Measurements from ENCODE around the gene GPR61.

Gene GPR61

DNA sequence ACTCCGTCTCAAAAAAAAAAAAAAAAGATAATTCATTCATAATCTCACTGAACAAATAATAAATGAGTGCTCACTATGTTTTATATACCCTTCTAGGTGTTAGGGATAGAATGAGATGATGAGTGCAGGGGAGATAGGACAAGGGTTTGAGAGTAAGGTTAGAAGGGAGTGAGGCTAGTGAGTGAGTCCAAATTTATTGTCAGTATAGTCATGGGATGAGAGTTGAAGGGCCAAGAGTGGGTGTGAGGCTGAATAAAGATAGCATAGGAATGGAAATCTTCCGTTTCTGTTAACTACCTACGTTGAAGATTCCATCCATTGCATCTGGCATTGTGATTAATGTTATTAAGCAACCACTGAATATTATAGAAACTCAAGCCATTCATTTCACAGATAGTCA is 25.6 kb downstream of the GPR61 start:
- H3K36me3 ChIP-seq (ENCODE audit: insufficient read depth, low read depth, low read length), result no peaks in the 10 kb centered on the region
- H3K27ac ChIP-seq (ENCODE audit: low read length), result no peak overlapping the region
- no peak overlapping the region for H3K4me3 ChIP-seq (ENCODE audit: low read length)
- no peak overlapping the region for H3K9ac ChIP-seq (ENCODE audit: low read depth, low read length)
- no peaks in the 10 kb centered on the region for H3K27me3 ChIP-seq (ENCODE audit: insufficient read depth, low read length)
- peaks cover 33% of the 10 kb centered on the region for H3K4me1 ChIP-seq (ENCODE audit: insufficient read depth, low read length)
- no peaks in the 10 kb centered on the region for H3K9me3 ChIP-seq (ENCODE audit: insufficient read depth, low read depth, low read length)

DNA sequence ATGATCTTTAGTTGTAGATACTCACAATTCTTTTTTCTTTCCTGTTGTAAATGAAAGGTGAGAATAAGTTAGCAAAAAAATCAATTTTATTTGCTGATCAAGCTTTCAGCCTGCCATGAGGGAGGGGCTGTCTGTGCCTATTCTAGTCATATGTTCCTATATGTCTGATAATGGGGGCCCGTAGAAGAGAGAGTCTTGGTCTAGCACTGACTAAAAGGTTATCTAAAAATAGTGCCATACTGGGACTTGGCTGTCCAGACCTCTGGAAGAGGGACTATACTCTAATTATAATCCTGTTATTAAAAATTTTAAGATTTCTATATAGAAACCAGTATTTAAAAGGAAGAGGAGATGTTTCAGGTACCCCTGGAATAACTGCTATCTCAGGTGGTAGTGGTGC is 27.3 kb downstream of the GPR61 start:
- Histone ChIP-seq H3K36me3 (ENCODE audit: insufficient read depth, low read depth, low read length) (no peaks in the 10 kb centered on the region), H3K4me3 (ENCODE audit: low read length) (no peak overlapping the region), H3K9ac (ENCODE audit: low read depth, low read length) (no peak overlapping the region), H3K9me3 (ENCODE audit: insufficient read depth, low read depth, low read length) (no peaks in the 10 kb centered on the region), H3K27me3 (ENCODE audit: insufficient read depth, low read length) (no peaks in the 10 kb centered on the region), H3K27ac (ENCODE audit: low read length) (no peak overlapping the region), H3K4me1 (ENCODE audit: insufficient read depth, low read length) (peaks cover 33% of the 10 kb centered on the region)

DNA sequence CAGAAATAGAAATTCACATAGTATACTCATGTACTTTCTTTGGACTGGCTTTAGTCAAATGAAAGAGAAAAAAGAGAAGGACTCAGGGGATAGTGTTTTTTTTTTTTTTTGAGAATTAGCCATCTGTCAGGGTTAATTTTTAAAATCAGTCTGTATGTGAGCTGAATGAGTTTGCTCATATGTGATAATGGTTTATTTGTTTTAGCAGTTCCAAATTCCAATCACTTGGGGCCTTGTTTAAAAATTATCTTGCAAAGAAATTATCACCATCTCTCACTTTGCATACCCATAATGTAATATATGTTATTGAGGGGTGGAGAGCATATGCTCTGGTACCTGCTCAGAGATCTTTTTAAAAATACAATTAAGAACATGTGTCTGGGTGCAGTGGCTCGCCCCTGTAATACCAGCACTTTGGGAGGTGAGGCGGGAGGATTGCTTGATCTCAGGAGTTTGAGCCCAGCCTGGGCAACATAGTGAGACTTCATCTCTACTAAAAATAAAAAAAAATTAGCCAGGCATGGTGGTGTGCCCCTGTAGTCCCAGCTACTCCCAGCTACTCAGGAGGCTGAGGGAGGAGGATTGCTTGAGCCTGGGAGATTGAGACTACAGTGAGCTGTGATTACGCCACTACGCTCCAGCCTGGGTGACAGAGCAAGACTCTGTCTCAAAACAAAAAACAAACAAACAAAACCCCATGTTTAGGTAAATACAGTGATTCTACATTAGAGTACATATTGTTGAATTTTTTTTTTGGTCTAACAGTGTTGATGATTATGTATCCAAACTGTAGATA is 28.4 kb downstream of the GPR61 start:
- H3K9me3 ChIP-seq (ENCODE audit: insufficient read depth, low read depth, low read length), result no peaks in the 10 kb centered on the region
- no peak overlapping the region for H3K4me3 ChIP-seq (ENCODE audit: low read length)
- H3K9ac ChIP-seq (ENCODE audit: low read depth, low read length), result no peak overlapping the region
- H3K27ac ChIP-seq (ENCODE audit: low read length), result no peak overlapping the region
- no peaks in the 10 kb centered on the region for H3K36me3 ChIP-seq (ENCODE audit: insufficient read depth, low read depth, low read length)
- H3K4me1 ChIP-seq (ENCODE audit: insufficient read depth, low read length), result peaks cover 24% of the 10 kb centered on the region
- H3K27me3 ChIP-seq (ENCODE audit: insufficient read depth, low read length), result no peaks in the 10 kb centered on the region

DNA sequence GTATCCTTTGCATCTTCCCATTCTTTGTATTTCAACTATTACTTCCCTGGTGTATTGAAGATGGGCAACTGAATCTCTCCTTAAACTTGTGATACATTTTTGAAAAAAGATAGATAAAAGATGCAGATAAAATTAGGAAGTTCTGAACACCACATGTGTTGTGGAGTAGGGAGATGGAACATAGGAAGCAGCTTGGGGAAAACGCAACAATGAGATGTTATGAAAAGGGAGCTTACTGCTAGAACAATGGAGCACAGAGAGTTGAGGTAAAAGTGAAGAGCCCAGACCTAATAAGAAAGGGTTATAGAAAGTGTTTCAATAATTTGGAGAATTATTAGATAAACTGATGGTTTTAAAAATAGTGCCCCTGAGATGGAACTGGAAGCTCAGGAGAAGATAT is 29.7 kb downstream of the GPR61 start:
- Histone ChIP-seq H3K27ac (ENCODE audit: low read length) (no peak overlapping the region), H3K4me1 (ENCODE audit: insufficient read depth, low read length) (peaks cover 12% of the 10 kb centered on the region), H3K27me3 (ENCODE audit: insufficient read depth, low read length) (no peaks in the 10 kb centered on the region), H3K9ac (ENCODE audit: low read depth, low read length) (no peak overlapping the region), H3K4me3 (ENCODE audit: low read length) (no peak overlapping the region), H3K9me3 (ENCODE audit: insufficient read depth, low read depth, low read length) (no peaks in the 10 kb centered on the region), H3K36me3 (ENCODE audit: insufficient read depth, low read depth, low read length) (peaks cover 10% of the 10 kb centered on the region)

DNA sequence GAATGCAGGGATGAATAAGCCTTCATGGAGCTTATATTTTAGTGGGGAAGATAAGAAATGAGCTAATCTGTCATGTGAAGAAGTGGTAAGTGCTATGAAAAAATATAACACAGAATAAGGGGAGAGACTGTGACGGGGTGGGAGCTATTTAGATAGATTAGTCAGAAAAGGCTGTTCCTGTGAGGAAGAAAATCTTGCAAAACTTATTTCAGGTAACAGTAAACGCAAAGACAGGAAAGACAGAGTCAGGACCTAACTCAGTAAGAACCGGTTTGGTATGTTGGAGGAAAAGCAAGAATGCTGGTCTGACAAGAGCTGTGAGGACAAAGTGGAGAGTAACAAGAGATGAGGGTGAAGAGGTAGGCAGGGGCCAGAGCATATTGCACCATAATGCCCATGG is 30.7 kb downstream of the GPR61 start:
- H3K9me3 ChIP-seq (ENCODE audit: insufficient read depth, low read depth, low read length), result no peaks in the 10 kb centered on the region
- no peak overlapping the region for H3K9ac ChIP-seq (ENCODE audit: low read depth, low read length)
- peaks cover 13% of the 10 kb centered on the region for H3K36me3 ChIP-seq (ENCODE audit: insufficient read depth, low read depth, low read length)
- H3K4me1 ChIP-seq (ENCODE audit: insufficient read depth, low read length), result peaks cover 4% of the 10 kb centered on the region; the same call in 1 of the 2 replicates
- no peaks in the 10 kb centered on the region for H3K27me3 ChIP-seq (ENCODE audit: insufficient read depth, low read length)
- H3K27ac ChIP-seq (ENCODE audit: low read length), result no peak overlapping the region
- H3K4me3 ChIP-seq (ENCODE audit: low read length), result no peak overlapping the region

DNA sequence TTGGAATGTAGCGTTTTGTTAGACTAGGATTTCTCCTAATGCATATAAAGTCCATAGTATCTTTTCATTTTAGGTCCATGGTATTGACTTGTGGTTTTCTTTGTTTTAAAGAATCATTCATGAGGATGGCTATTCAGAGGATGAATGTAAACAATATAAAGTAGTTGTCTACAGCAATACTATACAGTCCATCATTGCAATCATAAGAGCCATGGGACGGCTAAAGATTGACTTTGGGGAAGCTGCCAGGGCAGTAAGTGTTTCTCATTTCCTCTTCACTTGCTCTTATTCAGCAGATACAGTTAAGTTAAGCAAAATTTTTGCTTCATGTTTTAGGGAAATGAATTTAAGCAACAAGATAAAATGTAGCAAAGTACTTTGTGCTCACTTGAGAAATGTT is 34.1 kb downstream of the GPR61 start:
- Histone ChIP-seq H3K9ac (ENCODE audit: low read depth, low read length) (no peak overlapping the region), H3K27ac (ENCODE audit: low read length) (no peak overlapping the region), H3K9me3 (ENCODE audit: insufficient read depth, low read depth, low read length) (no peaks in the 10 kb centered on the region), H3K4me1 (ENCODE audit: insufficient read depth, low read length) (0 out of 2 replicates have a peak, but pooled peaks cover 4% of the 10 kb centered on the region), H3K27me3 (ENCODE audit: insufficient read depth, low read length) (no peaks in the 10 kb centered on the region), H3K4me3 (ENCODE audit: low read length) (no peak overlapping the region), H3K36me3 (ENCODE audit: insufficient read depth, low read depth, low read length) (peaks cover 28% of the 10 kb centered on the region)

GRCh38 chr1:109578947-109579443 is 39.3 kb downstream of the GPR61 start:
- Histone ChIP-seq H3K9me3 (ENCODE audit: insufficient read depth, low read depth, low read length) (no peaks in the 10 kb centered on the region), H3K27ac (ENCODE audit: low read length) (no peak overlapping the region), H3K27me3 (ENCODE audit: insufficient read depth, low read length) (no peaks in the 10 kb centered on the region), H3K4me3 (ENCODE audit: low read length) (no peak overlapping the region), H3K36me3 (ENCODE audit: insufficient read depth, low read depth, low read length) (peaks cover 67% of the 10 kb centered on the region), H3K9ac (ENCODE audit: low read depth, low read length) (no peak overlapping the region), H3K4me1 (ENCODE audit: insufficient read depth, low read length) (no peaks in the 10 kb centered on the region)

- Histone ChIP-seq H3K36me3 (ENCODE audit: insufficient read depth, low read depth, low read length) (peaks cover 67% of the 10 kb centered on the region), H3K9ac (ENCODE audit: low read depth, low read length) (no peak overlapping the region), H3K27ac (ENCODE audit: low read length) (no peak overlapping the region), H3K9me3 (ENCODE audit: insufficient read depth, low read depth, low read length) (no peaks in the 10 kb centered on the region), H3K4me3 (ENCODE audit: low read length) (no peak overlapping the region), H3K27me3 (ENCODE audit: insufficient read depth, low read length) (no peaks in the 10 kb centered on the region), H3K4me1 (ENCODE audit: insufficient read depth, low read length) (no peaks in the 10 kb centered on the region)
Observed at GRCh38 chr1:109579491-109579890, 39.8 kb downstream of the GPR61 start.

- H3K9ac ChIP-seq (ENCODE audit: low read depth, low read length), result no peak overlapping the region
- no peaks in the 10 kb centered on the region for H3K4me1 ChIP-seq (ENCODE audit: insufficient read depth, low read length)
- H3K36me3 ChIP-seq (ENCODE audit: insufficient read depth, low read depth, low read length), result peaks cover 85% of the 10 kb centered on the region
- H3K4me3 ChIP-seq (ENCODE audit: low read length), result no peak overlapping the region
- no peaks in the 10 kb centered on the region for H3K9me3 ChIP-seq (ENCODE audit: insufficient read depth, low read depth, low read length)
- no peaks in the 10 kb centered on the region for H3K27me3 ChIP-seq (ENCODE audit: insufficient read depth, low read length)
- H3K27ac ChIP-seq (ENCODE audit: low read length), result no peak overlapping the region
Observed at GRCh38 chr1:109582021-109582420, 42.3 kb downstream of the GPR61 start.

DNA sequence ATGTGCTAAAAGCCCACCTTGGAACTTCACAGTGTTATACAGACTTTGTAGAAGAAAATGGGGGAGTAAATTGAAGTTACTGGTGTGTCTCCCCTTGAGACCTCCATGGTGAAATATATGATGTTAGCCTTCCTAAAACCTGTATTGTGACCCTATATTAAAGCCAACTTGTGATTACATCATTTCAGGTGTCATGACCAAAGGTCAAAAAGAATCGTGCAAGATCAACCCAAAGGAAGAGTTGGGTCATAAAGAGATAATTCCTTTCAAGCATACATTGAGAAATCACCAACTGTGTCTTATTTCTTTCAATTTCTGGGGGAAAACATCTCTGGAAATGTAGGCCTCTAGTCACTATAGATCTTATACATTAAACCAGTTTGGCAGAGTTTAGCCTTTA is 45.1 kb downstream of the GPR61 start:
- Histone ChIP-seq H3K9me3 (ENCODE audit: insufficient read depth, low read depth, low read length) (no peaks in the 10 kb centered on the region), H3K27ac (ENCODE audit: low read length) (no peak overlapping the region), H3K4me3 (ENCODE audit: low read length) (no peak overlapping the region), H3K27me3 (ENCODE audit: insufficient read depth, low read length) (no peaks in the 10 kb centered on the region), H3K36me3 (ENCODE audit: insufficient read depth, low read depth, low read length) (peaks cover 90% of the 10 kb centered on the region), H3K9ac (ENCODE audit: low read depth, low read length) (no peak overlapping the region), H3K4me1 (ENCODE audit: insufficient read depth, low read length) (no peaks in the 10 kb centered on the region)

- Histone ChIP-seq H3K4me1 (ENCODE audit: insufficient read depth, low read length) (no peaks in the 10 kb centered on the region), H3K9me3 (ENCODE audit: insufficient read depth, low read depth, low read length) (no peaks in the 10 kb centered on the region), H3K27ac (ENCODE audit: low read length) (no peak overlapping the region), H3K27me3 (ENCODE audit: insufficient read depth, low read length) (no peaks in the 10 kb centered on the region), H3K36me3 (ENCODE audit: insufficient read depth, low read depth, low read length) (peaks cover 92% of the 10 kb centered on the region), H3K9ac (ENCODE audit: low read depth, low read length) (no peak overlapping the region), H3K4me3 (ENCODE audit: low read length) (no peak overlapping the region)
Observed at GRCh38 chr1:109586055-109586454, 46.4 kb downstream of the GPR61 start.

DNA sequence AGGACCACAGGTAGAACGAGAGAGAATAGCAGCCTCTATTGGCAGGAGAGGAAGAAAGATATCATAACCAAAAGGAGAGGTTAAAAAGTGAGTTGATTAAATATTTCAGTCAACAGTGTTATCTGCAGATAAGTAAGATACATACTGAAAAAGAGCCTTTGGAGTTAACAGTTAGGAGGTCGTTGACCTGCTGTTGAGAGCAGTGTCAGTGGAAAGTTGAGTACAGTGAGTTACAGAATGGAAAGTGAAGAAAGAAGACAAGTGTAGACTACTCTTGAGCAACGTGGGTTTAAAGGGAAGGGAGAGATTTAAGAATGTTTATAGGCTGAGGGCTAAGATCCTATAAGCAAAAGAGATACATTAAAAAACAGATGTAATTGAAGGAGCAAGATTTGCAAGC is 49.5 kb downstream of the GPR61 start:
- Histone ChIP-seq H3K27ac (ENCODE audit: low read length) (no peak overlapping the region), H3K4me3 (ENCODE audit: low read length) (no peak overlapping the region), H3K9me3 (ENCODE audit: insufficient read depth, low read depth, low read length) (no peaks in the 10 kb centered on the region), H3K9ac (ENCODE audit: low read depth, low read length) (no peak overlapping the region), H3K27me3 (ENCODE audit: insufficient read depth, low read length) (no peaks in the 10 kb centered on the region), H3K36me3 (ENCODE audit: insufficient read depth, low read depth, low read length) (peaks cover 92% of the 10 kb centered on the region), H3K4me1 (ENCODE audit: insufficient read depth, low read length) (no peaks in the 10 kb centered on the region)

Data from iPS-20b (cell line).